ENCODE data around the gene PPP6R3. TPM values are rescaled to one million over a fixed set of nuclear protein-coding genes. Genes with fewer than 3 reads are reported as not detected.
"Not testable (repeated sequence)": the region's sequence is repeated elsewhere in the genome, so short reads cannot be mapped to it uniquely, and the experiment has no call there.

Gene PPP6R3
- total RNA-seq, 1 experiment from 2014 or later, result 138 TPM

GRCh38 chr11:68635172-68635571 lies 174.6 kb downstream of the PPP6R3 start:
- not testable (repeated sequence) for H3K36me3 Mint-ChIP-seq (ENCODE audit: insufficient read depth in 1 of 3, low read depth in 3 of 3); H3K9ac ChIP-seq (ENCODE audit: extremely low read depth, insufficient read length, low read length); H2BK20ac ChIP-seq (ENCODE audit: low read depth, low read length, poor library complexity, severe bottlenecking); H3K14ac ChIP-seq (ENCODE audit: insufficient read depth, low read length); H3K9me3 Mint-ChIP-seq; H2BK12ac ChIP-seq (ENCODE audit: insufficient read length, low read depth, low read length); H3K4me2 ChIP-seq (ENCODE audit: insufficient read depth, insufficient read length, low read length); H4K5ac ChIP-seq (ENCODE audit: insufficient read length, low read depth, low read length); H3K18ac ChIP-seq (ENCODE audit: insufficient read length, low read depth, low read length); H3K79me1 ChIP-seq (ENCODE audit: insufficient read depth, low read depth, low read length, poor library complexity, severe bottlenecking); H4K20me1 ChIP-seq (ENCODE audit: control insufficient read depth, insufficient read depth, insufficient read length); H3K4ac ChIP-seq (ENCODE audit: low read depth, low read length); H3K27ac ChIP-seq (ENCODE audit: insufficient read length, low read depth, low read length); H3K56ac ChIP-seq (ENCODE audit: insufficient read length, low read depth, low read length); H3K9me3 ChIP-seq (ENCODE audit: control insufficient read depth, low read depth, low read length); H3K23me2 ChIP-seq (ENCODE audit: insufficient read length, low read depth, low read length, poor library complexity, severe bottlenecking); H3K27me3 ChIP-seq (ENCODE audit: insufficient read depth, low read length); H4K91ac ChIP-seq (ENCODE audit: insufficient read length, low read depth, low read length); H4K8ac ChIP-seq (replicated peaks; ENCODE audit: insufficient read length, low read depth, low read length); H3K27me3 Mint-ChIP-seq (ENCODE audit: low read depth); H2BK120ac ChIP-seq (ENCODE audit: low read depth, low read length, poor library complexity, severe bottlenecking); H3T11ph ChIP-seq (ENCODE audit: low read length); H3K27ac Mint-ChIP-seq; H2BK15ac ChIP-seq (ENCODE audit: low read depth, low read length); H2AFZ ChIP-seq (ENCODE audit: low read length); DNase-seq; H3K4me1 ChIP-seq (ENCODE audit: insufficient read depth, low read length); H2BK5ac ChIP-seq (ENCODE audit: insufficient read length, low read length); H3K79me2 ChIP-seq (ENCODE audit: insufficient read depth, low read length); H3K23ac ChIP-seq (ENCODE audit: insufficient read length, low read depth, low read length); H3K4me3 Mint-ChIP-seq; H2AK5ac ChIP-seq (ENCODE audit: insufficient read length, low read length)
- WGBS (ENCODE audit: extremely low coverage, insufficient read length, low lambda C conversion rate), result no CpG with 5 or more reads among the region's 7 CpGs
- peaks cover 30 to 36% of the 10 kb centered on the region in 2 experiments for H3K4me1 Mint-ChIP-seq

- H3K4me3 Mint-ChIP-seq; H3K27me3 ChIP-seq (ENCODE audit: insufficient read depth, low read length); H2BK12ac ChIP-seq (ENCODE audit: insufficient read length, low read depth, low read length); H4K5ac ChIP-seq (ENCODE audit: insufficient read length, low read depth, low read length); H4K8ac ChIP-seq (replicated peaks; ENCODE audit: insufficient read length, low read depth, low read length); H3K27ac ChIP-seq (ENCODE audit: insufficient read length, low read depth, low read length); H3K4ac ChIP-seq (ENCODE audit: low read depth, low read length); H3K79me2 ChIP-seq (ENCODE audit: insufficient read depth, low read length); H3K9me3 Mint-ChIP-seq; H2BK5ac ChIP-seq (ENCODE audit: insufficient read length, low read length); H3K27me3 Mint-ChIP-seq (ENCODE audit: low read depth); DNase-seq; H3K23me2 ChIP-seq (ENCODE audit: insufficient read length, low read depth, low read length, poor library complexity, severe bottlenecking); H3K4me1 ChIP-seq (ENCODE audit: insufficient read depth, low read length); H3K4me2 ChIP-seq (ENCODE audit: insufficient read depth, insufficient read length, low read length); H2AFZ ChIP-seq (ENCODE audit: low read length); H3K14ac ChIP-seq (ENCODE audit: insufficient read depth, low read length); H3K9ac ChIP-seq (ENCODE audit: extremely low read depth, insufficient read length, low read length); H2BK120ac ChIP-seq (ENCODE audit: low read depth, low read length, poor library complexity, severe bottlenecking); H3K18ac ChIP-seq (ENCODE audit: insufficient read length, low read depth, low read length); H3K23ac ChIP-seq (ENCODE audit: insufficient read length, low read depth, low read length); H3K9me3 ChIP-seq (ENCODE audit: control insufficient read depth, low read depth, low read length); H3K27ac Mint-ChIP-seq; H2AK5ac ChIP-seq (ENCODE audit: insufficient read length, low read length); H2BK15ac ChIP-seq (ENCODE audit: low read depth, low read length); H2BK20ac ChIP-seq (ENCODE audit: low read depth, low read length, poor library complexity, severe bottlenecking); H4K20me1 ChIP-seq (ENCODE audit: control insufficient read depth, insufficient read depth, insufficient read length); H3T11ph ChIP-seq (ENCODE audit: low read length); H3K36me3 Mint-ChIP-seq (ENCODE audit: insufficient read depth in 1 of 3, low read depth in 3 of 3); H3K56ac ChIP-seq (ENCODE audit: insufficient read length, low read depth, low read length); H4K91ac ChIP-seq (ENCODE audit: insufficient read length, low read depth, low read length); H3K79me1 ChIP-seq (ENCODE audit: insufficient read depth, low read depth, low read length, poor library complexity, severe bottlenecking): not testable (repeated sequence)
- H3K4me1 Mint-ChIP-seq, result peaks cover 30 to 36% of the 10 kb centered on the region in 2 experiments
- no CpG with 5 or more reads among the region's 10 CpGs for WGBS (ENCODE audit: extremely low coverage, insufficient read length, low lambda C conversion rate)
These were observed 175.3 kb downstream of the PPP6R3 start for GRCh38 chr11:68635883-68636282.

Measured in H9 (cell line).